Measurements from ENCODE around the gene MRFAP1.
"Not testable (repeated sequence)": the region's sequence is repeated elsewhere in the genome, so short reads cannot be mapped to it uniquely, and the experiment has no call there.

DNA sequence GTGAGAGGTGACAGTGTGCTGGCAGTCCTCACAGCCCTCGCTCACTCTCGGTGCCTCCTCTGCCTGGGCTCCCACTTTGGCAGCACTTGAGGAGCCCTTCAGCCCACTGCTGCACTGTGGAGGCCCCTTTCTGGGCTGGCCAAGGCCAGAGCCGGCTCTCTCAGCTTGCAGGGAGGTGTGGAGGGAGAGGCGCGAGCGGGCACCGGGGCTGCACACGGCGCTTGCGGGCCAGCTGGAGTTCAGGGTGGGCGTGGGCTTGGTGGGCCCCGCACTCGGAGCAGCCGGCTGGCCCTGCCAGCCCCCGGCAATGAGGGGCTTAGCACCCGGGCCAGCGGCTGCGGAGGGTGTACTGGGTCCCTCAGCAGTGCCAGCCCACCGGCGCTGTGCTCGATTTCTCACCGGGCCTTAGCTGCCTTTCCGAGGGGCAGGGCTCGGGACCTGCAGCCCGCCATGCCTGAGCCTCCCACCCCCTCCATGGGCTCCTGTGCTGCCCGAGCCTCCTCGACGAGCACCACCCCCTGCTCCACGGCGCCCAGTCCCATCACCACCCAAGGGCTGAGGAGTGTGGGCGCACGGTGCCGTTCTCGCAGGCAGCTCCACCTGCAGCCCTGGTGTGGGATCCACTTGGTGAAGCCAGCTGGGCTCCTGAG lies 32.2 kb downstream of the MRFAP1 start:
- TF ChIP-seq, protein P1, sequence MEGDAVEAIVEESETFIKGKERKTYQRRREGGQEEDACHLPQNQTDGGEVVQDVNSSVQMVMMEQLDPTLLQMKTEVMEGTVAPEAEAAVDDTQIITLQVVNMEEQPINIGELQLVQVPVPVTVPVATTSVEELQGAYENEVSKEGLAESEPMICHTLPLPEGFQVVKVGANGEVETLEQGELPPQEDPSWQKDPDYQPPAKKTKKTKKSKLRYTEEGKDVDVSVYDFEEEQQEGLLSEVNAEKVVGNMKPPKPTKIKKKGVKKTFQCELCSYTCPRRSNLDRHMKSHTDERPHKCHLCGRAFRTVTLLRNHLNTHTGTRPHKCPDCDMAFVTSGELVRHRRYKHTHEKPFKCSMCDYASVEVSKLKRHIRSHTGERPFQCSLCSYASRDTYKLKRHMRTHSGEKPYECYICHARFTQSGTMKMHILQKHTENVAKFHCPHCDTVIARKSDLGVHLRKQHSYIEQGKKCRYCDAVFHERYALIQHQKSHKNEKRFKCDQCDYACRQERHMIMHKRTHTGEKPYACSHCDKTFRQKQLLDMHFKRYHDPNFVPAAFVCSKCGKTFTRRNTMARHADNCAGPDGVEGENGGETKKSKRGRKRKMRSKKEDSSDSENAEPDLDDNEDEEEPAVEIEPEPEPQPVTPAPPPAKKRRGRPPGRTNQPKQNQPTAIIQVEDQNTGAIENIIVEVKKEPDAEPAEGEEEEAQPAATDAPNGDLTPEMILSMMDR (IDR thresholded peaks at IDR 0.05), result not testable (repeated sequence)
- not testable (repeated sequence) for TF ChIP-seq POLR2AphosphoS5 (IDR thresholded peaks at IDR 0.05; ENCODE audit: low read depth, low read length); SIN3A (IDR thresholded peaks at IDR 0.05; ENCODE audit: borderline replicate concordance, insufficient read depth, low read depth, low read length); TCF7L2 (IDR thresholded peaks at IDR 0.05; ENCODE audit: low read depth, low read length)
- TF ChIP-seq, protein P2, sequence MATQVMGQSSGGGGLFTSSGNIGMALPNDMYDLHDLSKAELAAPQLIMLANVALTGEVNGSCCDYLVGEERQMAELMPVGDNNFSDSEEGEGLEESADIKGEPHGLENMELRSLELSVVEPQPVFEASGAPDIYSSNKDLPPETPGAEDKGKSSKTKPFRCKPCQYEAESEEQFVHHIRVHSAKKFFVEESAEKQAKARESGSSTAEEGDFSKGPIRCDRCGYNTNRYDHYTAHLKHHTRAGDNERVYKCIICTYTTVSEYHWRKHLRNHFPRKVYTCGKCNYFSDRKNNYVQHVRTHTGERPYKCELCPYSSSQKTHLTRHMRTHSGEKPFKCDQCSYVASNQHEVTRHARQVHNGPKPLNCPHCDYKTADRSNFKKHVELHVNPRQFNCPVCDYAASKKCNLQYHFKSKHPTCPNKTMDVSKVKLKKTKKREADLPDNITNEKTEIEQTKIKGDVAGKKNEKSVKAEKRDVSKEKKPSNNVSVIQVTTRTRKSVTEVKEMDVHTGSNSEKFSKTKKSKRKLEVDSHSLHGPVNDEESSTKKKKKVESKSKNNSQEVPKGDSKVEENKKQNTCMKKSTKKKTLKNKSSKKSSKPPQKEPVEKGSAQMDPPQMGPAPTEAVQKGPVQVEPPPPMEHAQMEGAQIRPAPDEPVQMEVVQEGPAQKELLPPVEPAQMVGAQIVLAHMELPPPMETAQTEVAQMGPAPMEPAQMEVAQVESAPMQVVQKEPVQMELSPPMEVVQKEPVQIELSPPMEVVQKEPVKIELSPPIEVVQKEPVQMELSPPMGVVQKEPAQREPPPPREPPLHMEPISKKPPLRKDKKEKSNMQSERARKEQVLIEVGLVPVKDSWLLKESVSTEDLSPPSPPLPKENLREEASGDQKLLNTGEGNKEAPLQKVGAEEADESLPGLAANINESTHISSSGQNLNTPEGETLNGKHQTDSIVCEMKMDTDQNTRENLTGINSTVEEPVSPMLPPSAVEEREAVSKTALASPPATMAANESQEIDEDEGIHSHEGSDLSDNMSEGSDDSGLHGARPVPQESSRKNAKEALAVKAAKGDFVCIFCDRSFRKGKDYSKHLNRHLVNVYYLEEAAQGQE (IDR thresholded peaks at IDR 0.05; ENCODE audit: insufficient read depth in 1 of 2, low read depth in 2 of 2, low read length in 1 of 2), result not testable (repeated sequence)
